Effector memory CD4-positive, alpha-beta T cell (primary cell): ENCODE results near the gene TMEM117.

Experiments
- DNase-seq, 3 donors: peaks; one replicate each; pipeline ENCODE4 v3.0.0-alpha.2; 2020
- H3K27ac ChIP-seq: 2 replicates; pipeline ENCODE4 v1.7.0; 2013; ENCODE audit warnings: mild to moderate bottlenecking, low read length, moderate library complexity; ENCODE audit not compliant: insufficient read depth, poor library complexity, severe bottlenecking
- H3K27me3 ChIP-seq: replicated peaks from 2 replicates; pipeline ENCODE4 v1.7.0; 2013; ENCODE audit warnings: mild to moderate bottlenecking, low read length; ENCODE audit not compliant: insufficient read depth, control insufficient read depth, poor library complexity, severe bottlenecking
- H3K36me3 ChIP-seq: 2 replicates; pipeline ENCODE4 v1.7.0; 2013; ENCODE audit warnings: mild to moderate bottlenecking, low read length, moderate library complexity; ENCODE audit not compliant: control insufficient read depth, insufficient read depth
- H3K4me1 ChIP-seq: 2 replicates; pipeline ENCODE4 v1.7.0; 2013; ENCODE audit warnings: low read length, mild to moderate bottlenecking; ENCODE audit not compliant: control insufficient read depth, insufficient read depth, poor library complexity, severe bottlenecking
- H3K4me3 ChIP-seq: 2 replicates; pipeline ENCODE4 v1.7.0; 2013; ENCODE audit warnings: low read length, low read depth, mild to moderate bottlenecking; ENCODE audit not compliant: insufficient read depth, poor library complexity, severe bottlenecking
- H3K9me3 ChIP-seq: 2 replicates; pipeline ENCODE4 v1.7.0; 2013; ENCODE audit warnings: mild to moderate bottlenecking, low read length, moderate library complexity; ENCODE audit not compliant: control insufficient read depth
- total RNA-seq, 3 donors: gene quantifications; one replicate each; lab custom pipeline; 2026; lab: John Stamatoyannopoulos, UW

Gene TMEM117
- total RNA-seq, result 2.2 to 5.8 (median 3.7) reads per million in 3 donors

GRCh38 chr12:43835656-43836474, at the start of gene TMEM117:
TSS of gene TMEM117 (plus strand) at chr12:43836081.
- Histone ChIP-seq H3K27ac (peak within 1 kb of the TSS; percentile 65), H3K27me3 (no peaks in the 10 kb centered on the region), H3K4me1 (peaks cover 23% of the 10 kb centered on the region), H3K4me3 (peak within 1 kb of the TSS; percentile 71), H3K9me3 (no peaks in the 10 kb centered on the region), H3K36me3 (no peaks in the 10 kb centered on the region)
- DNase-seq, result peak; percentile 35 to 50 (median 43)

GRCh38 chr12:43786899-43787693, 48.8 kb upstream of the TMEM117 start:
- Histone ChIP-seq H3K27me3 (no peaks in the 10 kb centered on the region), H3K36me3 (peaks cover 51% of the 10 kb centered on the region), H3K4me1 (no peaks in the 10 kb centered on the region), H3K9me3 (no peaks in the 10 kb centered on the region), H3K4me3 (no peak overlapping the region), H3K27ac (no peak overlapping the region)
- no peak for DNase-seq

GRCh38 chr12:43789941-43790340, 45.9 kb upstream of the TMEM117 start:
- no peaks in the 10 kb centered on the region for H3K4me1 ChIP-seq
- DNase-seq, result no peak

GRCh38 chr12:43795716-43796280, 40.1 kb upstream of the TMEM117 start:
- Histone ChIP-seq H3K27ac (no peak overlapping the region), H3K4me1 (no peaks in the 10 kb centered on the region), H3K4me3 (no peak overlapping the region), H3K36me3 (peaks cover 56% of the 10 kb centered on the region), H3K27me3 (no peaks in the 10 kb centered on the region), H3K9me3 (no peaks in the 10 kb centered on the region)
- DNase-seq, result no peak

More at GRCh38 chr12:43789941-43790340, 45.9 kb upstream of the TMEM117 start:
- peaks cover 29% of the 10 kb centered on the region for H3K36me3 ChIP-seq
- no peak overlapping the region for H3K27ac ChIP-seq
- no peaks in the 10 kb centered on the region for H3K9me3 ChIP-seq
- no peaks in the 10 kb centered on the region for H3K27me3 ChIP-seq
- no peak overlapping the region for H3K4me3 ChIP-seq

GRCh38 chr12:43797561-43798217, 38.2 kb upstream of the TMEM117 start:
- Histone ChIP-seq H3K4me3 (no peak overlapping the region), H3K9me3 (no peaks in the 10 kb centered on the region), H3K27ac (no peak overlapping the region), H3K36me3 (peaks cover 66% of the 10 kb centered on the region), H3K27me3 (no peaks in the 10 kb centered on the region), H3K4me1 (no peaks in the 10 kb centered on the region)
- DNase-seq, result no peak

- peaks cover 4% of the 10 kb centered on the region for H3K4me1 ChIP-seq
- H3K27ac ChIP-seq, result peak overlapping the region; percentile 96
- H3K4me3 ChIP-seq, result peak overlapping the region; percentile 85
- no peaks in the 10 kb centered on the region for H3K27me3 ChIP-seq
- H3K36me3 ChIP-seq, result peaks cover 15% of the 10 kb centered on the region
- H3K9me3 ChIP-seq, result no peaks in the 10 kb centered on the region
- DNase-seq, result no peak
Observed at GRCh38 chr12:43805149-43805859, 30.6 kb upstream of the TMEM117 start.

GRCh38 chr12:43805860-43806736, 29.8 kb upstream of the TMEM117 start, which contains the start of gene TWF1:
TSS of gene TWF1 (minus strand) at chr12:43806317. CDS start at chr12:43806245, 72 bp downstream.
- Histone ChIP-seq H3K36me3 (peaks cover 7% of the 10 kb centered on the region), H3K4me3 (peak within 1 kb of the TSS; percentile 85), H3K9me3 (no peaks in the 10 kb centered on the region), H3K27ac (peak within 1 kb of the TSS; percentile 96), H3K4me1 (peaks cover 4% of the 10 kb centered on the region), H3K27me3 (no peaks in the 10 kb centered on the region)
- peak; percentile 66 to 78 (median 76) for DNase-seq

- Histone ChIP-seq H3K4me1 (peaks cover 4% of the 10 kb centered on the region), H3K27ac (peak overlapping the region; percentile 96), H3K36me3 (peaks cover 6% of the 10 kb centered on the region), H3K9me3 (no peaks in the 10 kb centered on the region), H3K27me3 (no peaks in the 10 kb centered on the region), H3K4me3 (peak overlapping the region; percentile 85)
- DNase-seq, result no peak
Observed at GRCh38 chr12:43806737-43807072, 29.2 kb upstream of the TMEM117 start.
